Neural progenitor cell (in vitro differentiated cells): ENCODE results near the gene TNIK. TPM values are rescaled to one million over a fixed set of nuclear protein-coding genes. Genes with fewer than 3 reads are reported as not detected.

Source experiments
- DNase-seq: peaks from one replicate; pipeline ENCODE4 v3.0.0-alpha.2; 2016; ENCODE audit warnings: low spot score
- H2AFZ ChIP-seq: fragments of 200-600 bp; sonication (generic); replicated peaks from 2 replicates; pipeline ENCODE4 v1.6.1; 2016; ENCODE audit warnings: antibody characterized with exemption
- H3F3A ChIP-seq: fragments of 200-600 bp; sonication (generic); 2 replicates; pipeline ENCODE4 v1.6.1; 2016; ENCODE audit warnings: antibody characterized with exemption, low read depth
- H3K27ac ChIP-seq: fragments of 200-600 bp; sonication (generic); 2 replicates; pipeline ENCODE4 v1.5.1; 2016; ENCODE audit warnings: mild to moderate bottlenecking
- H3K27me3 ChIP-seq: fragments of 200-600 bp; sonication (generic); 2 replicates; pipeline ENCODE4 v1.6.1; 2016; ENCODE audit warnings: mild to moderate bottlenecking, moderate library complexity
- H3K36me3 ChIP-seq: fragments of 200-600 bp; sonication (generic); 2 replicates; pipeline ENCODE4 v1.5.1; 2016
- H3K4me1 ChIP-seq: fragments of 200-600 bp; sonication (generic); 2 replicates; pipeline ENCODE4 v1.6.1; 2016; ENCODE audit warnings: mixed run types
- H3K4me2 ChIP-seq: fragments of 200-600 bp; sonication (generic); 2 replicates; pipeline ENCODE4 v1.6.1; 2016
- H3K4me3 ChIP-seq: fragments of 200-600 bp; sonication (generic); 2 replicates; pipeline ENCODE4 v1.5.1; 2016
- H3K79me2 ChIP-seq: fragments of 200-600 bp; sonication (generic); 2 replicates; pipeline ENCODE4 v1.6.1; 2016; ENCODE audit warnings: low read depth
- H3K9ac ChIP-seq: fragments of 200-600 bp; sonication (generic); 2 replicates; pipeline ENCODE4 v1.6.1; 2016
- H3K9me3 ChIP-seq: fragments of 200-600 bp; sonication (generic); 2 replicates; pipeline ENCODE4 v1.5.1; 2016; ENCODE audit warnings: low read depth
- H4K20me1 ChIP-seq: fragments of 200-600 bp; sonication (generic); 2 replicates; pipeline ENCODE4 v1.6.1; 2016; ENCODE audit warnings: low read depth
- H3K27ac Mint-ChIP-seq: 3 replicates; pipeline ENCODE4 v1.8.0; 2021; ENCODE audit warnings: mixed read lengths
- H3K27me3 Mint-ChIP-seq: 2 replicates; pipeline ENCODE4 v1.8.0; 2022; ENCODE audit warnings: low read depth, mild to moderate bottlenecking, inconsistent platforms, moderate library complexity, mixed read lengths; ENCODE audit not compliant: insufficient read depth
- H3K36me3 Mint-ChIP-seq: 3 replicates; pipeline ENCODE4 v1.8.0; 2021; ENCODE audit warnings: mixed read lengths
- H3K4me1 Mint-ChIP-seq: 3 replicates; pipeline ENCODE4 v1.8.0; 2021; ENCODE audit warnings: mixed read lengths
- H3K4me3 Mint-ChIP-seq: 3 replicates; pipeline ENCODE4 v1.8.0; 2021; ENCODE audit warnings: mild to moderate bottlenecking, moderate library complexity, mixed read lengths
- H3K9me3 Mint-ChIP-seq: 3 replicates; pipeline ENCODE4 v1.8.0; 2020; ENCODE audit warnings: mixed read lengths
- CTCF ChIP-seq: fragments of 200-600 bp; sonication (generic); IDR thresholded peaks from 2 replicates; pipeline ENCODE4 v1.5.1; 2017; ENCODE audit warnings: antibody characterized with exemption, mild to moderate bottlenecking
- EZH2 ChIP-seq: fragments of 200-600 bp; sonication (generic); IDR thresholded peaks from 2 replicates; pipeline ENCODE4 v1.6.1; 2017; ENCODE audit warnings: antibody characterized with exemption, mild to moderate bottlenecking, moderate library complexity
- EZH2phosphoT487 ChIP-seq: fragments of 200-600 bp; sonication (generic); IDR thresholded peaks from 2 replicates; pipeline ENCODE4 v1.6.1; 2017; ENCODE audit warnings: antibody characterized with exemption
- total RNA-seq: library from RNA; depleted of rRNA; stranded (reverse); fragments of >200 nt; gene quantifications from 2 replicates; pipeline ENCODE4 v1.2.3, GENCODE V29; 2015; ENCODE audit warnings: low replicate concordance

Gene TNIK
- total RNA-seq, 1 donor from 2014 or later: 3.0 TPM

GRCh38 chr3:171498921-171499320, 38.7 kb upstream of the TNIK start:
- H2AFZ ChIP-seq: no peak overlapping the region
- peaks cover 22% of the 10 kb centered on the region for H3K4me1 Mint-ChIP-seq

GRCh38 chr3:171497468-171497867, 37.3 kb upstream of the TNIK start:
- Histone ChIP-seq H3K36me3 (no peaks in the 10 kb centered on the region), H3K27ac (no peak overlapping the region), H3K79me2 (no peaks in the 10 kb centered on the region), H3K9ac (no peak overlapping the region), H3K4me1 (no peaks in the 10 kb centered on the region), H3K9me3 (no peaks in the 10 kb centered on the region), H2AFZ (no peak overlapping the region), H4K20me1 (no peaks in the 10 kb centered on the region), H3K4me2 (no peak overlapping the region), H3F3A (no peaks in the 10 kb centered on the region), H3K4me3 (no peak overlapping the region), H3K27me3 (no peaks in the 10 kb centered on the region)
- Mint-ChIP-seq H3K9me3 (no peaks in the 10 kb centered on the region), H3K27ac (peak overlapping the region; percentile 9), H3K4me1 (peaks cover 22% of the 10 kb centered on the region), H3K36me3 (no peaks in the 10 kb centered on the region), H3K4me3 (no peak overlapping the region), H3K27me3 (no peaks in the 10 kb centered on the region)
- no peak for DNase-seq
- TF ChIP-seq EZH2phosphoT487: no peak

More at GRCh38 chr3:171498921-171499320, 38.7 kb upstream of the TNIK start:
- TF ChIP-seq EZH2: no peak
- no peak for TF ChIP-seq EZH2phosphoT487
- TF ChIP-seq CTCF: no peak
- H3K9ac ChIP-seq: no peak overlapping the region
- H3K9me3 ChIP-seq: no peaks in the 10 kb centered on the region
- no peaks in the 10 kb centered on the region for H3F3A ChIP-seq
- no peaks in the 10 kb centered on the region for H3K79me2 ChIP-seq
- Mint-ChIP-seq H3K4me3 (no peak overlapping the region), H3K27ac (peak overlapping the region; percentile 60), H3K9me3 (no peaks in the 10 kb centered on the region), H3K36me3 (no peaks in the 10 kb centered on the region), H3K27me3 (no peaks in the 10 kb centered on the region)
- DNase-seq: no peak
- no peak overlapping the region for H3K4me2 ChIP-seq
- no peak overlapping the region for H3K4me3 ChIP-seq
- no peak overlapping the region for H3K27ac ChIP-seq
- H3K27me3 ChIP-seq: no peaks in the 10 kb centered on the region
- no peaks in the 10 kb centered on the region for H4K20me1 ChIP-seq
- no peaks in the 10 kb centered on the region for H3K4me1 ChIP-seq
- H3K36me3 ChIP-seq: no peaks in the 10 kb centered on the region

GRCh38 chr3:171495413-171495812, 35.2 kb upstream of the TNIK start:
- no peak overlapping the region for H2AFZ ChIP-seq
- no peaks in the 10 kb centered on the region for H3K9me3 Mint-ChIP-seq
- no peak overlapping the region for H3K27ac ChIP-seq
- H3K4me1 ChIP-seq: no peaks in the 10 kb centered on the region
- no peaks in the 10 kb centered on the region for H3K79me2 ChIP-seq
- no peak for DNase-seq
- H3K36me3 ChIP-seq: no peaks in the 10 kb centered on the region
- no peaks in the 10 kb centered on the region for H3K36me3 Mint-ChIP-seq
- H3K4me3 Mint-ChIP-seq: no peak overlapping the region
- no peaks in the 10 kb centered on the region for H3F3A ChIP-seq
- no peaks in the 10 kb centered on the region for H3K27me3 Mint-ChIP-seq
- H3K9me3 ChIP-seq: no peaks in the 10 kb centered on the region
- no peak overlapping the region for H3K9ac ChIP-seq
- no peaks in the 10 kb centered on the region for H3K27me3 ChIP-seq
- no peak overlapping the region for H3K4me3 ChIP-seq
- H3K27ac Mint-ChIP-seq: no peak overlapping the region
- H3K4me2 ChIP-seq: no peak overlapping the region
- TF ChIP-seq EZH2phosphoT487 (no peak), CTCF (no peak)
- H4K20me1 ChIP-seq: no peaks in the 10 kb centered on the region
- H3K4me1 Mint-ChIP-seq: peaks cover 22% of the 10 kb centered on the region

- Histone ChIP-seq H2AFZ (no peak overlapping the region), H3K9me3 (no peaks in the 10 kb centered on the region), H3F3A (no peaks in the 10 kb centered on the region), H3K4me2 (no peak overlapping the region), H3K27ac (no peak overlapping the region), H3K9ac (no peak overlapping the region), H3K36me3 (no peaks in the 10 kb centered on the region), H3K4me3 (no peak overlapping the region), H3K27me3 (no peaks in the 10 kb centered on the region), H3K4me1 (no peaks in the 10 kb centered on the region), H4K20me1 (no peaks in the 10 kb centered on the region), H3K79me2 (no peaks in the 10 kb centered on the region)
- Mint-ChIP-seq H3K27ac (no peak overlapping the region), H3K27me3 (no peaks in the 10 kb centered on the region), H3K36me3 (no peaks in the 10 kb centered on the region), H3K9me3 (no peaks in the 10 kb centered on the region), H3K4me3 (no peak overlapping the region), H3K4me1 (peaks cover 21% of the 10 kb centered on the region)
- no peak for DNase-seq
- TF ChIP-seq EZH2: no peak
- no peak for TF ChIP-seq CTCF
- no peak for TF ChIP-seq EZH2phosphoT487
Observed at GRCh38 chr3:171494457-171495109, 34.4 kb upstream of the TNIK start.
